Activated naive CD4-positive, alpha-beta T cell treated with Interleukin-2 at 50 U/mL for 16 hours (primary cell): ENCODE measurements around the gene PLXNB3.
"Not testable (repeated sequence)": the region's sequence is repeated elsewhere in the genome, so short reads cannot be mapped to it uniquely, and the experiment has no call there.

Experiments used
- DNase-seq: peaks from one replicate; pipeline ENCODE4 v3.0.0-alpha.2; 2020

Gene PLXNB3

DNA sequence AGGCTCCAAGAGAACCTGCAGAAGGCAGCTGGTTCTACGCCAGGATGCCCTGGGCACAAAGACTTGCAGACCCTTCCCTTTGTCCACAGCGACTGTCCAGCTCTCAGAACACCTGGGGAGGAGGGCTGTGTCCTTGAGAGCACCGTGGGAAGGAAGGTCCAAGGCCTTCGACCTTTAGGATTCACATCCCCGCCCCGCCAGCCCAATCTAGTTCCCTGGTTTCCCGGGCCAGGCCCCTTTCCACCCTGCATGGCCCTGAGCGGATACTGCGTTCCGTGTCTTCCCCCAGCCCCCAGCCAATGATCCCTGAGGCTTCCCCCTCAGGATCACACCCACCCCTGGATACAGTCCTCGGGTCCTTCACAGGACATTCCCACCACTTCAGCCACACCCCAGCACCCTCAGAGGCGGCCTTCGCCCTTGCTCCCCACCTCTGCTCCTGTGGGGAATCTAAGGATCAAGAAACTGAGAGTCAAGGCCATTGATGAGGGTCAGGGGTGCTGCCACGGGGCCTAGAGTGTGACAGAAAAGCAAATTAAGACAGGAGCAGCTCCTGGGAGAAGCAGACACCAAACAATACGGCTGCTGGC lies 30.3 kb upstream of the PLXNB3 start:
- DNase-seq: no peak

- DNase-seq: no peak
These were observed 29.2 kb upstream of the PLXNB3 start for GRCh38 chrX:153734871-153735270.

- peak; percentile 3 for DNase-seq
These were observed 28.8 kb upstream of the PLXNB3 start for GRCh38 chrX:153735274-153735673.

- no peak for DNase-seq
These were observed 27.8 kb upstream of the PLXNB3 start for GRCh38 chrX:153736071-153736820.

DNA sequence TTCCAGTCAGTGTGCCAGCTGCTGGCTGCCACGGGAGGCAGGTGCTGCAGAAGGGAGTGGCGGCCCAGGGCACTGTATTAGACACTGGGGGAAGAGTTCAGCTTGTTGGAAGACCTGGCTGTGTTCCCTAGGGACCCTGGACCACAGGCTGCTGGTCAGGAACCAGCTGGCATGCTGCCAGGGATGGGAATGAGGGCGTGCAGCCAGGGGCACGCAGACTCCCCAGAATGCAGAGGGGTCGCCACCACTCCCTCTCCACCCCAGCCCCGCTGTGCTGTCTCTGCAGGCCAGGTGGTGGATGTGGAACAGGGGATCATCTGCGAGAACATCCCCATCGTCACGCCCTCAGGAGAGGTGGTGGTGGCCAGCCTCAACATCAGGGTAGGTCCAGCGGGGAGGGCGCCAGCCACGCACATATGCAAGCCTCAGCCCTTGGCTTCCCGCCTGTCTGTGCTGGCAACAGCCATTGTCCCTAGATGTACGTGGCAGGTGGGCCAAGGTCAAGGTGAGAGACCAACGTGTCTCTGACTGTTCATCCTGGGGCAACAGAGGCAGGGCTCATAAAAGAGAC lies 27.1 kb upstream of the PLXNB3 start:
- DNase-seq: no peak

DNA sequence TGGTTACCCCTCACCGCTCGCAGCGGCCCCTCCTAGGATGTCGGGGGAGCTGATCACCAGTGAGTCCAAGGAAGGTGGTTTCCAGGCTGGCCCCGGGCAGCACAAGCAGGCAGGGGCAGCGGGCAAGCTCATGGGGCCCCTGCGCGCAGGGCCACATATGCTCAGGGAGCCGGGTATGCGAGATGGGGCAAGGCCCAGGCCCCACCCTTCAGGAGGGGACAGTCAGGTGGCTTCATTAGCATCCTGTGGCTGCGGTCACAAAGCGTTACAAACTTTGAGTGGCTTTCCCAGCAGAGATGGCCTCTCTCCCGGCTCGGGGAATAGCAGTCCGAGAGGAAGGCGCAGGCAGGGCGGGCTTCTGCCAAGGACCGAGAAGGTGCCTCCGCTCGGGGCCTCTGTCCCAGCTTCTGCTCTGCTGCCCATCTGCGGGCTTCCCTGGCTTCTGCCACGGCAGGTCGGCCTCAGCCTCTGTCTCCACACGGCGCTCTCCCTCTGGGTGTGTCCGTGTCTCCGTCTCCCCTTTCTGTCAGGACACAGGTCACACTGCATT lies 25.9 kb upstream of the PLXNB3 start:
- no peak for DNase-seq

- peak; percentile 25 for DNase-seq
These were observed 24.1 kb upstream of the PLXNB3 start for GRCh38 chrX:153739754-153740486.

GRCh38 chrX:153740631-153741222 lies 23.3 kb upstream of the PLXNB3 start:
- DNase-seq: no peak

DNA sequence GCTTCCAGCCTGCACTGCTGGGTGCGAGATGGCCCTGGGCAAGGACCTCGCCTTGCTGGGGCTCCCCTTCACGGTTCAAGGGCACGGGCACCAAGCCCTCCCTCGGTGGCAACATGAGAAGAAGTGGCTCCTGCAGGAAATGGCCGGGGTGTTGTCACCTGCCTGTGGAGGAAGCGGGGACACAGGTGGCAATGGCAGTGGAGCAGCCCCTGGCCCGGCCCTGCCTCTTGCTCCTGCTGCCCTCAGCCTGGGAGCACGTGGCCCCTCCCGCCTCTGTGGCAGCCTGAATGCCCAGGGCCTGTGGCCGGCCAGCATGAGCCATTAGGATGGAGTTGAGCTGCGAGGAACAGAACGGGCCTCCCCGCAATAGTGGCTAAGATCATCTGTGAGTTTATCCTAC lies 22.6 kb upstream of the PLXNB3 start:
- no peak for DNase-seq

GRCh38 chrX:153742111-153742510 lies 21.9 kb upstream of the PLXNB3 start:
- not testable (repeated sequence) for DNase-seq

GRCh38 chrX:153742796-153743467 lies 21.1 kb upstream of the PLXNB3 start:
- DNase-seq: not testable (repeated sequence)

- DNase-seq: not testable (repeated sequence)
These were observed 20.4 kb upstream of the PLXNB3 start for GRCh38 chrX:153743468-153744209.

- no peak for DNase-seq
These were observed 19.6 kb upstream of the PLXNB3 start for GRCh38 chrX:153744210-153745066.

- not testable (repeated sequence) for DNase-seq
These were observed 19.0 kb upstream of the PLXNB3 start for GRCh38 chrX:153745067-153745433.

- DNase-seq: no peak
These were observed 17.7 kb upstream of the PLXNB3 start for GRCh38 chrX:153746359-153746758.

- DNase-seq: not testable (repeated sequence)
These were observed 17.1 kb upstream of the PLXNB3 start for GRCh38 chrX:153746991-153747390.

DNA sequence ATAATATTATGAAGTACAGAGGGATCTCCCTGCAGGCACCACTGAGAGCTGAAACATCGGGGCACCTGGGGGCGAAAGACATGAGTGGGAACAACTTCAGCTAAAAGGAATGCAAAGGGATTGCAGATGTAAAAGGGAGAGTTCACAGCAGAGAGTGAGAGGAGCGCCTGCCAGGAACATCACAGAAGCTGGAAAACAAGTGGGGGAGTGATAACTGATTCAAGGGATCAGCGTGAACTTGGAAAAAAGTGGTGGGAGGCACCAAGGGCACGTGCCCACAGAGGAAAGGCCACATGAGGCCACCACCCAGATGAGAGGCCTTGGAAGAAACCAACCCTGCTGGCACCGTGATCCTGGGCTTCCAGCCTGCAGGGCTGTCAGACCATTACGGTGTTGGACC lies 15.0 kb upstream of the PLXNB3 start:
- not testable (repeated sequence) for DNase-seq

GRCh38 chrX:153750127-153750774 lies 13.8 kb upstream of the PLXNB3 start:
- DNase-seq: no peak

GRCh38 chrX:153755136-153755535 lies 8.9 kb upstream of the PLXNB3 start:
- DNase-seq: no peak

GRCh38 chrX:153761863-153762262 lies 2.2 kb upstream of the PLXNB3 start:
- DNase-seq: no peak
